Inflammatory macrophage treated with lipopolysaccharide for 1 hour (primary cell): ENCODE results near the gene MMAB.

ENCODE experiments used
- DNase-seq, 2 donors: peaks; one replicate each; pipeline ENCODE4 v3.0.0-alpha.2; 2020 to 2022

The MMAB gene

GRCh38 chr12:109581856-109582255 lies 8.6 kb upstream of the MMAB start:
- no peak for DNase-seq

- no peak for DNase-seq
Observed at GRCh38 chr12:109581334-109581691, 8.0 kb upstream of the MMAB start.

- DNase-seq, result no peak
Observed at GRCh38 chr12:109580684-109581333, 7.5 kb upstream of the MMAB start.

- DNase-seq, result no peak
Observed at GRCh38 chr12:109580272-109580671, 7.0 kb upstream of the MMAB start.

GRCh38 chr12:109579639-109580038 lies 6.3 kb upstream of the MMAB start:
- no peak for DNase-seq

- no peak for DNase-seq
Observed at GRCh38 chr12:109578330-109578927, 5.1 kb upstream of the MMAB start.

- no peak for DNase-seq
Observed at GRCh38 chr12:109577311-109577710, 4.0 kb upstream of the MMAB start.

- DNase-seq, result no peak
Observed at GRCh38 chr12:109575683-109576082, 2.4 kb upstream of the MMAB start.

GRCh38 chr12:109573914-109574244 lies 575 bp upstream of the MMAB start:
- peak in 1 of 2 donors; percentile 9 for DNase-seq

GRCh38 chr12:109572506-109572845 lies 828 bp downstream of the MMAB start:
- DNase-seq, result no peak

GRCh38 chr12:109571773-109572505 lies 1.4 kb downstream of the MMAB start:
- no peak for DNase-seq

- DNase-seq, result no peak
Observed at GRCh38 chr12:109568486-109568885, 4.8 kb downstream of the MMAB start.

GRCh38 chr12:109567967-109568366 lies 5.3 kb downstream of the MMAB start:
- DNase-seq, result no peak

- DNase-seq, result no peak
Observed at GRCh38 chr12:109567296-109567695, 6.0 kb downstream of the MMAB start.

- DNase-seq, result no peak
Observed at GRCh38 chr12:109566424-109566823, 6.9 kb downstream of the MMAB start.

- DNase-seq, result no peak
Observed at GRCh38 chr12:109563291-109564284, 9.7 kb downstream of the MMAB start.

- DNase-seq, result no peak
Observed at GRCh38 chr12:109562871-109563270, 10.4 kb downstream of the MMAB start.

- no peak for DNase-seq
Observed at GRCh38 chr12:109561711-109562030, 11.6 kb downstream of the MMAB start.

- no peak for DNase-seq
Observed at GRCh38 chr12:109560867-109561710, 12.2 kb downstream of the MMAB start.

GRCh38 chr12:109559601-109560000 lies 13.7 kb downstream of the MMAB start:
- DNase-seq, result no peak

GRCh38 chr12:109559200-109559505 lies 14.2 kb downstream of the MMAB start:
- no peak for DNase-seq

GRCh38 chr12:109558374-109559199 lies 14.7 kb downstream of the MMAB start:
- DNase-seq, result no peak
